ENCODE data around the gene GUCY1A1.

GUCY1A1 gene

GRCh38 chr4:155742310-155743015 is 75.8 kb downstream of the GUCY1A1 start:
- TF ChIP-seq, protein P1, sequence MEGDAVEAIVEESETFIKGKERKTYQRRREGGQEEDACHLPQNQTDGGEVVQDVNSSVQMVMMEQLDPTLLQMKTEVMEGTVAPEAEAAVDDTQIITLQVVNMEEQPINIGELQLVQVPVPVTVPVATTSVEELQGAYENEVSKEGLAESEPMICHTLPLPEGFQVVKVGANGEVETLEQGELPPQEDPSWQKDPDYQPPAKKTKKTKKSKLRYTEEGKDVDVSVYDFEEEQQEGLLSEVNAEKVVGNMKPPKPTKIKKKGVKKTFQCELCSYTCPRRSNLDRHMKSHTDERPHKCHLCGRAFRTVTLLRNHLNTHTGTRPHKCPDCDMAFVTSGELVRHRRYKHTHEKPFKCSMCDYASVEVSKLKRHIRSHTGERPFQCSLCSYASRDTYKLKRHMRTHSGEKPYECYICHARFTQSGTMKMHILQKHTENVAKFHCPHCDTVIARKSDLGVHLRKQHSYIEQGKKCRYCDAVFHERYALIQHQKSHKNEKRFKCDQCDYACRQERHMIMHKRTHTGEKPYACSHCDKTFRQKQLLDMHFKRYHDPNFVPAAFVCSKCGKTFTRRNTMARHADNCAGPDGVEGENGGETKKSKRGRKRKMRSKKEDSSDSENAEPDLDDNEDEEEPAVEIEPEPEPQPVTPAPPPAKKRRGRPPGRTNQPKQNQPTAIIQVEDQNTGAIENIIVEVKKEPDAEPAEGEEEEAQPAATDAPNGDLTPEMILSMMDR (conservative IDR thresholded peaks at IDR 0.05): no peak
- no peak overlapping the region for H3K27ac ChIP-seq

- H3K27ac ChIP-seq: no peak overlapping the region
- TF ChIP-seq, protein P1 (conservative IDR thresholded peaks at IDR 0.05): no peak
Measured at GRCh38 chr4:155745984-155746383, 79.3 kb downstream of the GUCY1A1 start.

GRCh38 chr4:155748039-155748438 is 81.4 kb downstream of the GUCY1A1 start:
- TF ChIP-seq, protein P1 (conservative IDR thresholded peaks at IDR 0.05): no peak

GRCh38 chr4:155749041-155749440 is 82.4 kb downstream of the GUCY1A1 start:
- TF ChIP-seq, protein P1 (conservative IDR thresholded peaks at IDR 0.05): no peak
- H3K27ac ChIP-seq: no peak overlapping the region

More at GRCh38 chr4:155748039-155748438, 81.4 kb downstream of the GUCY1A1 start:
- no peak overlapping the region for H3K27ac ChIP-seq

GRCh38 chr4:155751569-155751968 is 84.9 kb downstream of the GUCY1A1 start:
- TF ChIP-seq, protein P1 (conservative IDR thresholded peaks at IDR 0.05): no peak

DNA sequence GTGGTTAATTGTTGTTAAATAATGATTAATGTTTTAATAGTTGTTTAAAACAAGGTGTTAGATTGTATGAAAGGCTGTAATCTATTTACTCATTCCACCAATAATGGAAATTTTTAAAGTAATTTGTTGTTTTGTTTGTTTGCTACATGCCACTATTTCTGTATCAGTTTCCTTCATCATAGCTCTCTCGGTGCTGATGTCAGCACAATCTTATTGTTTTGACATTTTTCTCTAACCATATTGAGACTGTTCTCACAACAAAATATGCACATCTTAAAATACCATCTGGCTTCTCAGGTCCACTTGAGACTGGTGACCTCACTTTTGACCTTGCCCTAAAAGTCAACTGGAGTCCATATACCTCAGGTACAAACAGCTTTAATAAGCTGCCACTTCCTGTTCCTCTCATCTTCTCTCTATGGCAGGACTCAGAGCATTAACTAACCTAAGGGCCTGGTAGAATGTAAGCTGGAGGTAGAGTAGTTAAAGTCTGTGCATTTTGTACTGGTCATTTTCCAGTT is 91.2 kb downstream of the GUCY1A1 start:
- TF ChIP-seq, protein P1 (conservative IDR thresholded peaks at IDR 0.05): no peak
- peak overlapping the region; percentile 83 for H3K27ac ChIP-seq

More at GRCh38 chr4:155751569-155751968, 84.9 kb downstream of the GUCY1A1 start:
- H3K27ac ChIP-seq: no peak overlapping the region

- peak within 1 kb of the TSS; percentile 83 for H3K27ac ChIP-seq
- TF ChIP-seq, protein P1 (conservative IDR thresholded peaks at IDR 0.05): peak; percentile 63
Measured at GRCh38 chr4:155758481-155759371, 92.1 kb downstream of the GUCY1A1 start, which contains the start of gene GUCY1B1. GUCY1B1 (plus strand) TSS chr4:155759021; CDS start chr4:155759141, 120 bp downstream.

Measured in VCaP (cell line).